Loucy (cell line): ENCODE results near the gene HPGDS.

Experiments
- H2AFZ ChIP-seq: fragments of 200-600 bp; sonication (generic); 2 replicates; pipeline ENCODE4 v1.6.0; 2016; ENCODE audit warnings: antibody characterized with exemption, mild to moderate bottlenecking, low read length, moderate library complexity
- H3F3A ChIP-seq: fragments of 200-600 bp; 2 replicates; pipeline ENCODE4 v1.6.0; 2016; ENCODE audit warnings: antibody characterized with exemption, low read depth, mild to moderate bottlenecking
- H3K27me3 ChIP-seq: fragments of 200-600 bp; sonication (generic); 2 replicates; pipeline ENCODE4 v1.6.1; 2014; ENCODE audit warnings: low read length, mild to moderate bottlenecking; ENCODE audit not compliant: insufficient read depth, poor library complexity, severe bottlenecking
- H3K36me3 ChIP-seq: fragments of 200-600 bp; sonication (generic); 2 replicates; pipeline ENCODE4 v1.6.1; 2016; ENCODE audit warnings: low read length; ENCODE audit not compliant: insufficient read depth
- H3K4me1 ChIP-seq: fragments of 200-600 bp; sonication (generic); 2 replicates; pipeline ENCODE4 v1.5.1; 2014; ENCODE audit warnings: low read length, mild to moderate bottlenecking; ENCODE audit not compliant: insufficient read depth, poor library complexity, severe bottlenecking
- H3K4me2 ChIP-seq: fragments of 200-600 bp; sonication (generic); 2 replicates; pipeline ENCODE4 v1.6.0; 2014; ENCODE audit warnings: antibody characterized with exemption, low read length, low read depth, mild to moderate bottlenecking; ENCODE audit not compliant: poor library complexity, severe bottlenecking
- H3K4me3 ChIP-seq: fragments of 200-600 bp; sonication (generic); 2 replicates; pipeline ENCODE4 v1.5.1; 2014; ENCODE audit warnings: low read length, mild to moderate bottlenecking, mixed read lengths; ENCODE audit not compliant: poor library complexity, severe bottlenecking
- H3K79me2 ChIP-seq: fragments of 200-600 bp; sonication (generic); 2 replicates; pipeline ENCODE4 v1.6.1; 2014; ENCODE audit warnings: low read length; ENCODE audit not compliant: insufficient read depth
- H3K9ac ChIP-seq: fragments of 200-600 bp; sonication (generic); 2 replicates; pipeline ENCODE4 v1.6.0; 2014; ENCODE audit warnings: mild to moderate bottlenecking, low read depth, low read length, moderate library complexity; ENCODE audit not compliant: poor library complexity, severe bottlenecking
- H3K9me2 ChIP-seq: fragments of 200-600 bp; sonication (generic); replicated peaks from 2 replicates; pipeline ENCODE4 v1.6.1; 2016; ENCODE audit warnings: low read depth, low read length, mixed read lengths
- H3K9me3 ChIP-seq: fragments of 200-600 bp; sonication (generic); 2 replicates; pipeline ENCODE4 v1.6.1; 2014; ENCODE audit warnings: mild to moderate bottlenecking, antibody characterized with exemption, low read length, low read depth; ENCODE audit not compliant: insufficient read depth
- H4K20me1 ChIP-seq: fragments of 200-600 bp; sonication (generic); 2 replicates; pipeline ENCODE4 v1.6.0; 2014; ENCODE audit warnings: antibody characterized with exemption, low read length, mild to moderate bottlenecking; ENCODE audit not compliant: insufficient read depth, poor library complexity, severe bottlenecking
- CTCF ChIP-seq: fragments of 200-600 bp; sonication (generic); conservative IDR thresholded peaks from 2 replicates; pipeline ENCODE4 v1.5.1; 2014; ENCODE audit warnings: mild to moderate bottlenecking, antibody characterized with exemption, low read length
- EZH2phosphoT487 ChIP-seq: fragments of 200-600 bp; IDR thresholded peaks from 2 replicates; pipeline ENCODE4 v1.6.1; 2018; ENCODE audit warnings: antibody characterized with exemption, mild to moderate bottlenecking, moderate library complexity, borderline replicate concordance

The HPGDS gene

GRCh38 chr4:94334476-94334875 is 8.2 kb downstream of the HPGDS start:
- Histone ChIP-seq H3K4me1 (peaks cover 50% of the 10 kb centered on the region), H3K4me2 (no peak overlapping the region), H2AFZ (no peak overlapping the region), H3K79me2 (peaks cover 7% of the 10 kb centered on the region; the same call in 1 of the 2 replicates), H4K20me1 (no peaks in the 10 kb centered on the region), H3K9me2 (no peaks in the 10 kb centered on the region), H3K36me3 (no peaks in the 10 kb centered on the region), H3K9ac (no peak overlapping the region), H3K27me3 (no peaks in the 10 kb centered on the region), H3K9me3 (no peaks in the 10 kb centered on the region), H3F3A (peaks cover 14% of the 10 kb centered on the region), H3K4me3 (no peak overlapping the region)
- TF ChIP-seq CTCF (no peak), EZH2phosphoT487 (no peak)

- Histone ChIP-seq H4K20me1 (no peaks in the 10 kb centered on the region), H3K4me3 (no peak overlapping the region), H3F3A (peaks cover 10% of the 10 kb centered on the region), H3K9me2 (no peaks in the 10 kb centered on the region), H3K4me2 (peak overlapping the region; percentile 15), H3K4me1 (peaks cover 48% of the 10 kb centered on the region), H2AFZ (peak overlapping the region; percentile 20; the same call in 1 of the 2 replicates), H3K27me3 (no peaks in the 10 kb centered on the region), H3K79me2 (peaks cover 7% of the 10 kb centered on the region; the same call in 1 of the 2 replicates), H3K9me3 (no peaks in the 10 kb centered on the region), H3K9ac (no peak overlapping the region), H3K36me3 (peaks cover 3% of the 10 kb centered on the region; the same call in 1 of the 2 replicates)
- TF ChIP-seq CTCF: no peak
- no peak for TF ChIP-seq EZH2phosphoT487
These were observed 8.8 kb downstream of the HPGDS start for GRCh38 chr4:94333866-94334265.

GRCh38 chr4:94332983-94333590 is 9.5 kb downstream of the HPGDS start:
- Histone ChIP-seq H3K9ac (peak overlapping the region; percentile 2), H3K36me3 (peaks cover 5% of the 10 kb centered on the region; the same call in 1 of the 2 replicates), H3F3A (0 out of 2 replicates have a peak, but pooled peaks cover 3% of the 10 kb centered on the region), H3K9me2 (no peaks in the 10 kb centered on the region), H3K4me2 (peak overlapping the region; percentile 15), H2AFZ (no peak overlapping the region), H3K79me2 (peaks cover 7% of the 10 kb centered on the region; the same call in 1 of the 2 replicates), H3K27me3 (no peaks in the 10 kb centered on the region), H3K4me3 (no peak overlapping the region), H3K9me3 (no peaks in the 10 kb centered on the region), H4K20me1 (no peaks in the 10 kb centered on the region), H3K4me1 (peaks cover 40% of the 10 kb centered on the region)
- TF ChIP-seq EZH2phosphoT487: no peak
- peak; percentile 85 for TF ChIP-seq CTCF
